ENCODE measurements around the gene SMCO4. TPM values are rescaled to one million over a fixed set of nuclear protein-coding genes. Genes with fewer than 3 reads are reported as not detected.

The SMCO4 gene
- total RNA-seq, 1 donor from 2014 or later, result 1.4 TPM

- peak; percentile 52 for DNase-seq
Observed at GRCh38 chr11:93528757-93529645, 14.2 kb downstream of the SMCO4 start.

- DNase-seq, result peak; percentile 16
Observed at GRCh38 chr11:93528252-93528651, 14.9 kb downstream of the SMCO4 start.

- DNase-seq, result no peak
Observed at GRCh38 chr11:93526641-93527583, 16.3 kb downstream of the SMCO4 start.

- no peak for DNase-seq
Observed at GRCh38 chr11:93526346-93526633, 16.9 kb downstream of the SMCO4 start.

- no peak for DNase-seq
Observed at GRCh38 chr11:93525601-93526345, 17.4 kb downstream of the SMCO4 start.

- no peak for DNase-seq
Observed at GRCh38 chr11:93524858-93525257, 18.3 kb downstream of the SMCO4 start.

GRCh38 chr11:93524173-93524536 lies 19.0 kb downstream of the SMCO4 start:
- DNase-seq, result no peak

GRCh38 chr11:93520726-93521509 lies 22.3 kb downstream of the SMCO4 start:
- no peak for DNase-seq

- no peak for DNase-seq
Observed at GRCh38 chr11:93519179-93519578, 24.0 kb downstream of the SMCO4 start.

GRCh38 chr11:93518081-93518480 lies 25.1 kb downstream of the SMCO4 start:
- DNase-seq, result no peak

GRCh38 chr11:93517611-93518010 lies 25.6 kb downstream of the SMCO4 start:
- no peak for DNase-seq

- no peak for DNase-seq
Observed at GRCh38 chr11:93517041-93517440, 26.1 kb downstream of the SMCO4 start.

- DNase-seq, result no peak
Observed at GRCh38 chr11:93515441-93516025, 27.7 kb downstream of the SMCO4 start.

GRCh38 chr11:93514712-93515111 lies 28.5 kb downstream of the SMCO4 start:
- no peak for DNase-seq

GRCh38 chr11:93513772-93514171 lies 29.4 kb downstream of the SMCO4 start:
- DNase-seq, result no peak

GRCh38 chr11:93512949-93513667 lies 30.1 kb downstream of the SMCO4 start:
- DNase-seq, result no peak

GRCh38 chr11:93512073-93512475 lies 31.1 kb downstream of the SMCO4 start:
- no peak for DNase-seq

GRCh38 chr11:93510196-93510873 lies 32.9 kb downstream of the SMCO4 start:
- DNase-seq, result no peak

- DNase-seq, result no peak
Observed at GRCh38 chr11:93507517-93507916, 35.7 kb downstream of the SMCO4 start.

- no peak for DNase-seq
Observed at GRCh38 chr11:93505703-93506102, 37.5 kb downstream of the SMCO4 start.

Data from occipital lobe (tissue), 2 donors.